Type B pancreatic cell (in vitro differentiated cells): ENCODE measurements around the gene MAGI3. TPM values are rescaled to one million over a fixed set of nuclear protein-coding genes. Genes with fewer than 3 reads are reported as not detected.
"Not testable (repeated sequence)": the region's sequence is repeated elsewhere in the genome, so short reads cannot be mapped to it uniquely, and the experiment has no call there.

Experiments
- DNase-seq: peaks from one replicate; pipeline ENCODE4 v3.0.0; 2021; ENCODE audit warnings: mixed read lengths; ENCODE audit not compliant: unreplicated experiment; ENCODE audit errors: extremely low spot score
- H3K27ac Mint-ChIP-seq: 2 replicates; pipeline ENCODE4 v1.8.0; 2021; ENCODE audit warnings: mild to moderate bottlenecking, mixed read lengths
- H3K27me3 Mint-ChIP-seq: 2 replicates; pipeline ENCODE4 v1.8.0; 2021; ENCODE audit warnings: mixed read lengths
- H3K36me3 Mint-ChIP-seq: 2 replicates; pipeline ENCODE4 v1.8.0; 2021; ENCODE audit warnings: mixed read lengths
- H3K4me1 Mint-ChIP-seq: one replicate; pipeline ENCODE4 v1.8.0; 2021; ENCODE audit warnings: mixed read lengths; ENCODE audit not compliant: unreplicated experiment
- H3K4me3 Mint-ChIP-seq: 2 replicates; pipeline ENCODE4 v1.8.0; 2021; ENCODE audit warnings: mild to moderate bottlenecking, mixed read lengths
- H3K9me3 Mint-ChIP-seq: 2 replicates; pipeline ENCODE4 v1.8.0; 2021; ENCODE audit warnings: mixed read lengths
- total RNA-seq: library from RNA; stranded (reverse); gene quantifications from 2 replicates; pipeline ENCODE4 v1.2.1, GENCODE V29; 2021; ENCODE audit warnings: low replicate concordance
- TF ChIP-seq, protein P1 (sequence below): fragments of 200-600 bp; sonication (generic); conservative IDR thresholded peaks from 2 replicates; pipeline ENCODE4 v1.5.0; 2021; ENCODE audit warnings: antibody characterized with exemption, mild to moderate bottlenecking

Gene MAGI3
- total RNA-seq, 1 donor from 2014 or later: 19.2 TPM

DNA sequence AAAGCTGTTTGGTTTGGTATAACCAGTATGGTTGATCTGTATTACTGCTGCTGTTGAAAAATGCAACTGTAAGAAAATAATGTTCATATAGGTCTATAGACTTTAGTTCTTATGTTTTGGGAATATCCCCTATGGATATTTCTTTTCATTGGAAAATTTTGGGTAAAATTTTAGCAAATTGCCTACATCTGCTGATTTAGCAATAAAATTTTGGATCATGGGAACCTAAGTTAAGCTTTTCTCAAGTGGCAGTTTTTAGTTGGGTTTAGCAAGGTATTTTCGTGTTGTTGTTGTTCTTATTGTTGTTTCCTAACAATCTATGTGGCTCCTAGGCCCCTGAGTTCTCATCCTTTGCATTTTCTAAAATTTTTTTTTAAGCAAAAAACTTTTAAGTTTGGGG lies 201.9 kb downstream of the MAGI3 start:
- DNase-seq: no peak
- TF ChIP-seq, protein P1, sequence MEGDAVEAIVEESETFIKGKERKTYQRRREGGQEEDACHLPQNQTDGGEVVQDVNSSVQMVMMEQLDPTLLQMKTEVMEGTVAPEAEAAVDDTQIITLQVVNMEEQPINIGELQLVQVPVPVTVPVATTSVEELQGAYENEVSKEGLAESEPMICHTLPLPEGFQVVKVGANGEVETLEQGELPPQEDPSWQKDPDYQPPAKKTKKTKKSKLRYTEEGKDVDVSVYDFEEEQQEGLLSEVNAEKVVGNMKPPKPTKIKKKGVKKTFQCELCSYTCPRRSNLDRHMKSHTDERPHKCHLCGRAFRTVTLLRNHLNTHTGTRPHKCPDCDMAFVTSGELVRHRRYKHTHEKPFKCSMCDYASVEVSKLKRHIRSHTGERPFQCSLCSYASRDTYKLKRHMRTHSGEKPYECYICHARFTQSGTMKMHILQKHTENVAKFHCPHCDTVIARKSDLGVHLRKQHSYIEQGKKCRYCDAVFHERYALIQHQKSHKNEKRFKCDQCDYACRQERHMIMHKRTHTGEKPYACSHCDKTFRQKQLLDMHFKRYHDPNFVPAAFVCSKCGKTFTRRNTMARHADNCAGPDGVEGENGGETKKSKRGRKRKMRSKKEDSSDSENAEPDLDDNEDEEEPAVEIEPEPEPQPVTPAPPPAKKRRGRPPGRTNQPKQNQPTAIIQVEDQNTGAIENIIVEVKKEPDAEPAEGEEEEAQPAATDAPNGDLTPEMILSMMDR: no peak
- Mint-ChIP-seq H3K4me1 (no peaks in the 10 kb centered on the region), H3K9me3 (no peaks in the 10 kb centered on the region), H3K27ac (no peak overlapping the region), H3K4me3 (no peak overlapping the region), H3K36me3 (peaks cover 21% of the 10 kb centered on the region), H3K27me3 (no peaks in the 10 kb centered on the region)

GRCh38 chr1:113593550-113594297 lies 203.4 kb downstream of the MAGI3 start:
- H3K27me3 Mint-ChIP-seq: no peaks in the 10 kb centered on the region
- TF ChIP-seq, protein P1: no peak
- H3K27ac Mint-ChIP-seq: no peak overlapping the region
- DNase-seq: no peak
- no peaks in the 10 kb centered on the region for H3K4me1 Mint-ChIP-seq
- peaks cover 5% of the 10 kb centered on the region for H3K9me3 Mint-ChIP-seq
- H3K36me3 Mint-ChIP-seq: peaks cover 33% of the 10 kb centered on the region
- no peak overlapping the region for H3K4me3 Mint-ChIP-seq

- not testable (repeated sequence) for H3K27ac Mint-ChIP-seq, H3K36me3 Mint-ChIP-seq
Observed at GRCh38 chr1:113604466-113604865, 214.2 kb downstream of the MAGI3 start.

GRCh38 chr1:113605146-113605545 lies 214.8 kb downstream of the MAGI3 start:
- H3K36me3 Mint-ChIP-seq: peaks cover 5% of the 10 kb centered on the region
- no peak for DNase-seq
- no peak overlapping the region for H3K4me3 Mint-ChIP-seq
- H3K9me3 Mint-ChIP-seq: peaks cover 14% of the 10 kb centered on the region
- no peaks in the 10 kb centered on the region for H3K4me1 Mint-ChIP-seq
- TF ChIP-seq, protein P1: no peak
- no peak overlapping the region for H3K27ac Mint-ChIP-seq
- H3K27me3 Mint-ChIP-seq: no peaks in the 10 kb centered on the region

More at GRCh38 chr1:113604466-113604865, 214.2 kb downstream of the MAGI3 start:
- not testable (repeated sequence) for H3K4me3 Mint-ChIP-seq, H3K4me1 Mint-ChIP-seq, H3K27me3 Mint-ChIP-seq, DNase-seq
- H3K9me3 Mint-ChIP-seq: peaks cover 14% of the 10 kb centered on the region

- peaks cover 4% of the 10 kb centered on the region for H3K9me3 Mint-ChIP-seq
- H3K27ac Mint-ChIP-seq: no peak overlapping the region
- no peaks in the 10 kb centered on the region for H3K4me1 Mint-ChIP-seq
- peaks cover 11% of the 10 kb centered on the region for H3K36me3 Mint-ChIP-seq
- H3K27me3 Mint-ChIP-seq: no peaks in the 10 kb centered on the region
- H3K4me3 Mint-ChIP-seq: no peak overlapping the region
- TF ChIP-seq, protein P1: no peak
- no peak for DNase-seq
Observed at GRCh38 chr1:113608399-113608798, 218.1 kb downstream of the MAGI3 start.

GRCh38 chr1:113610372-113610771 lies 220.1 kb downstream of the MAGI3 start:
- H3K4me1 Mint-ChIP-seq: no peaks in the 10 kb centered on the region
- H3K36me3 Mint-ChIP-seq: peaks cover 11% of the 10 kb centered on the region
- no peak for DNase-seq
- TF ChIP-seq, protein P1: no peak
- no peak overlapping the region for H3K27ac Mint-ChIP-seq
- no peaks in the 10 kb centered on the region for H3K9me3 Mint-ChIP-seq
- no peak overlapping the region for H3K4me3 Mint-ChIP-seq
- no peaks in the 10 kb centered on the region for H3K27me3 Mint-ChIP-seq
